Panc1 (cell line): ENCODE results near the gene COL27A1. TPM values are rescaled to one million over a fixed set of nuclear protein-coding genes. Genes with fewer than 3 reads are reported as not detected.

Experiments used
- ATAC-seq: fragments of 200-7000 bp; cut with Tn5 transposase; 2 replicates; pipeline ENCODE4 v1.9.1; 2020; ENCODE audit warnings: mild to moderate bottlenecking, moderate library complexity
- BruUV-seq: library from RNA; stranded (reverse); fragments of 400-500 nt; replicated peaks from 2 replicates; lab custom pipeline; 2021; lab: Mats Ljungman, UMichigan
- CTCF ChIA-PET: fragments of 300-600 bp; sonication (Branson Sonifier 250); formaldehyde crosslinking; loops from one replicate; lab custom pipeline; 2022; ENCODE audit warnings: antibody characterized with exemption; lab: Charles Lee
- POLR2A ChIA-PET: fragments of 300-600 bp; sonication (Branson Sonifier 250); formaldehyde crosslinking; loops from one replicate; lab custom pipeline; 2022; ENCODE audit warnings: antibody characterized with exemption; lab: Charles Lee
- DNase-seq: peaks from one replicate; pipeline ENCODE4 v3.0.0-alpha.2; 2010; ENCODE audit warnings: low read depth, low spot score
- H3K27ac ChIP-seq: 2 replicates; pipeline ENCODE4 v1.5.1; 2011; ENCODE audit warnings: mild to moderate bottlenecking, low read length, inconsistent platforms
- H3K27me3 ChIP-seq: fragments of 200-500 bp; sonication (Bioruptor generic); 2 replicates; pipeline ENCODE4 v1.6.0; 2014; ENCODE audit warnings: low read length, inconsistent platforms; ENCODE audit not compliant: control insufficient read depth, insufficient read depth
- H3K36me3 ChIP-seq: fragments of 200-500 bp; sonication (Bioruptor generic); 2 replicates; pipeline ENCODE4 v1.5.1; 2014; ENCODE audit warnings: inconsistent platforms, mild to moderate bottlenecking, low read length, moderate library complexity; ENCODE audit not compliant: control insufficient read depth, insufficient read depth
- H3K4me1 ChIP-seq: 2 replicates; pipeline ENCODE4 v1.5.1; 2011; ENCODE audit warnings: inconsistent platforms, mild to moderate bottlenecking, low read length, moderate library complexity; ENCODE audit not compliant: control insufficient read depth, insufficient read depth
- H3K4me3 ChIP-seq, 2 experiments: 2 replicates each; pipeline ENCODE4 v1.5.1; 2011 to 2012; ENCODE audit warnings: low read depth in 2 of 2, low read length in 2 of 2, mild to moderate bottlenecking in 2 of 2, inconsistent platforms in 1 of 2, moderate library complexity in 1 of 2
- H3K9me3 ChIP-seq: fragments of 200-500 bp; sonication (Bioruptor generic); 2 replicates; pipeline ENCODE4 v1.5.1; 2014; ENCODE audit warnings: low read depth, mild to moderate bottlenecking, inconsistent platforms, low read length, moderate library complexity; ENCODE audit not compliant: control insufficient read depth, insufficient read depth
- POLR2AphosphoS5 ChIP-seq: IDR thresholded peaks from 2 replicates; pipeline ENCODE4 v1.6.1; 2012; ENCODE audit warnings: mild to moderate bottlenecking, low read depth, low read length, moderate library complexity
- REST ChIP-seq, 2 experiments: IDR thresholded peaks; 2 replicates each; pipeline ENCODE4 v1.6.1; 2011 to 2012; ENCODE audit warnings: low read depth in 2 of 2, control low read depth in 1 of 2, low read length in 1 of 2, mild to moderate bottlenecking in 1 of 2, moderate library complexity in 1 of 2; ENCODE audit not compliant: insufficient read depth in 1 of 2
- SIN3A ChIP-seq: IDR thresholded peaks from 2 replicates; pipeline ENCODE4 v1.6.1; 2012; ENCODE audit warnings: low read depth, mild to moderate bottlenecking, low read length, moderate library complexity, borderline replicate concordance; ENCODE audit not compliant: insufficient read depth
- TCF7L2 ChIP-seq: IDR thresholded peaks from 2 replicates; pipeline ENCODE4 v1.6.1; 2011; ENCODE audit warnings: mild to moderate bottlenecking, low read depth, low read length, inconsistent platforms
- in situ Hi-C: cut with HindIII; loops from 2 replicates; pipeline ENCODE4 v1.10.0; 2016; ENCODE audit warnings: low sequenced_read_pairs, low pct_unique_long_range_greater_than_20kb
- intact Hi-C: fragments of 100-400 bp; cut with micrococcal nuclease; formaldehyde crosslinking; loops from one replicate; pipeline ENCODE4 v1.10.0; 2022; ENCODE audit not compliant: unreplicated experiment
- total RNA-seq: library from RNA; stranded (reverse); gene quantifications from one replicate; pipeline ENCODE4 v1.2.1, GENCODE V29; 2021; ENCODE audit not compliant: unreplicated experiment
- TF ChIP-seq, protein P1 (sequence below): fragments of 450-650 bp; IDR thresholded peaks from 2 replicates; pipeline ENCODE4 v1.5.1; 2017; ENCODE audit warnings: mild to moderate bottlenecking

COL27A1 gene
- total RNA-seq, 1 experiment from 2014 or later = 5.1 TPM

DNA sequence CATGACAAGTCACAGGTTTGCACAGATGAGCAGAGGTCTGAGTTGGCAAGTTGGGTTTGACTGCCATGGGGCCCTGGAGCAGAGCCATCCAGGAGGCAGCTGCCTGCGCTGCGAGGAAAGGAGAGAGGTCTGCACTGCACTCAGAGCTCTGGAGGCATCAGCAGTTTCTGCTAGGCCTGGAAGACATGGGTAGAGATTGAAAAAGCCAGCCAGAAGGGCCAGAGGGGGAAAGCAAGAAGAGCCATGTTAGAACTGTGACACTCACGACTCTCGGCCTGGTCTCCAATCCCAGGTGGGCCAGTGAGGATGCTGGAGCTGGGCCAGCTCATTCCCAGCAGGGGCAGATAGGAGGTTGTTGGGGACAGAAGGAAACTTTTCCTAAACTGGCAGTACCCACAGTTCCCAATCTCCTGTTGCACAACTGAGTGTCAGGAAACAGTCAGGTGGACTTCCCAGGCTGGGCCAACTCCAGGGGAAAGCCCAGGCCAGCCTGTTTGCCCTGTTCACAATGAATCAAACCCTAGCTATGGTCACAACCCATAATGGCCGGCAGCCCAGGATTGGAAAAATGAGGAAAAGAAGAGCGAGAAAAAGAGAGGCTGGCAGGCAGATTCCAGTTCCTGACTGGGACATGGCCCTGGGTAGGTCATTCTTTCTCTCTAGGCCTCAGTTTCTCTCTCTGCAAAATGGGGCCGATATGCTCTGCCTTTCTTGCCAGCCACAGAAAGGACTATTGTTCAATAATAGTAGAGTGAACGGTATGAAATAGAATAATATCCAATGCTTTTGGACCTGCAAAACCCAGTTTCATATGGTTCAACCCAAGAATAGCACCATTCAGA, 159.8 kb downstream of the COL27A1 start:
- Histone ChIP-seq H3K27ac (no peak overlapping the region), H3K4me3 (no peak overlapping the region), H3K4me1 (no peaks in the 10 kb centered on the region), H3K36me3 (no peaks in the 10 kb centered on the region), H3K27me3 (no peaks in the 10 kb centered on the region), H3K9me3 (no peaks in the 10 kb centered on the region)
- ATAC-seq (no peak), DNase-seq (no peak)
- in situ Hi-C loops = no loop called here
- BruUV-seq = no TSS peak
- intact Hi-C loops = no loop called here
- ChIA-PET POLR2A (no interaction called here), CTCF (no interaction called here)
- TF ChIP-seq REST (IDR thresholded peaks at IDR 0.05; ENCODE audit: insufficient read depth in 1 of 2, low read depth in 2 of 2, low read length in 1 of 2) (no peak), POLR2AphosphoS5 (no peak), TCF7L2 (no peak), SIN3A (no peak)
- TF ChIP-seq, protein P1, sequence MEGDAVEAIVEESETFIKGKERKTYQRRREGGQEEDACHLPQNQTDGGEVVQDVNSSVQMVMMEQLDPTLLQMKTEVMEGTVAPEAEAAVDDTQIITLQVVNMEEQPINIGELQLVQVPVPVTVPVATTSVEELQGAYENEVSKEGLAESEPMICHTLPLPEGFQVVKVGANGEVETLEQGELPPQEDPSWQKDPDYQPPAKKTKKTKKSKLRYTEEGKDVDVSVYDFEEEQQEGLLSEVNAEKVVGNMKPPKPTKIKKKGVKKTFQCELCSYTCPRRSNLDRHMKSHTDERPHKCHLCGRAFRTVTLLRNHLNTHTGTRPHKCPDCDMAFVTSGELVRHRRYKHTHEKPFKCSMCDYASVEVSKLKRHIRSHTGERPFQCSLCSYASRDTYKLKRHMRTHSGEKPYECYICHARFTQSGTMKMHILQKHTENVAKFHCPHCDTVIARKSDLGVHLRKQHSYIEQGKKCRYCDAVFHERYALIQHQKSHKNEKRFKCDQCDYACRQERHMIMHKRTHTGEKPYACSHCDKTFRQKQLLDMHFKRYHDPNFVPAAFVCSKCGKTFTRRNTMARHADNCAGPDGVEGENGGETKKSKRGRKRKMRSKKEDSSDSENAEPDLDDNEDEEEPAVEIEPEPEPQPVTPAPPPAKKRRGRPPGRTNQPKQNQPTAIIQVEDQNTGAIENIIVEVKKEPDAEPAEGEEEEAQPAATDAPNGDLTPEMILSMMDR = no peak

GRCh38 chr9:114315723-114316363, 160.5 kb downstream of the COL27A1 start:
- no peaks in the 10 kb centered on the region for H3K4me1 ChIP-seq
- H3K36me3 ChIP-seq = no peaks in the 10 kb centered on the region
- in situ Hi-C loops (no loop called here), intact Hi-C loops (no loop called here)
- H3K9me3 ChIP-seq = no peaks in the 10 kb centered on the region
- H3K27me3 ChIP-seq = no peaks in the 10 kb centered on the region
- H3K4me3 ChIP-seq = no peak overlapping the region
- no TSS peak for BruUV-seq
- TF ChIP-seq, protein P1 = no peak
- TF ChIP-seq REST (IDR thresholded peaks at IDR 0.05; ENCODE audit: insufficient read depth in 1 of 2, low read depth in 2 of 2, low read length in 1 of 2) (no peak), TCF7L2 (no peak)
- DNase-seq (no peak), ATAC-seq (no peak)
- no peak overlapping the region for H3K27ac ChIP-seq
- ChIA-PET POLR2A (no interaction called here), CTCF (no interaction called here)
